Mesendoderm (in vitro differentiated cells): Measurements from ENCODE around the gene UNC93A.

Experiments
- DNase-seq: peaks from one replicate; pipeline ENCODE4 v3.0.0; 2013
- H2AK5ac ChIP-seq: 2 replicates; pipeline ENCODE4 v1.6.1; 2013; ENCODE audit warnings: low read length, inconsistent platforms
- H2BK120ac ChIP-seq: 2 replicates; pipeline ENCODE4 v1.6.1; 2013; ENCODE audit warnings: low read depth, mild to moderate bottlenecking, low read length, moderate library complexity, mixed read lengths
- H2BK15ac ChIP-seq: replicated peaks from 2 replicates; pipeline ENCODE4 v1.6.1; 2013; ENCODE audit warnings: low read depth, mild to moderate bottlenecking, moderate library complexity
- H2BK5ac ChIP-seq: 2 replicates; pipeline ENCODE4 v1.6.1; 2013; ENCODE audit warnings: low read length, inconsistent platforms
- H3K18ac ChIP-seq: 2 replicates; pipeline ENCODE4 v1.6.1; 2013; ENCODE audit warnings: mild to moderate bottlenecking, low read length, mixed read lengths
- H3K23ac ChIP-seq: one replicate; pipeline ENCODE4 v1.6.1; 2013; ENCODE audit warnings: low read length
- H3K27ac ChIP-seq: 2 replicates; pipeline ENCODE4 v1.5.1; 2013; ENCODE audit warnings: low read depth, mild to moderate bottlenecking, inconsistent platforms, low read length, moderate library complexity
- H3K27me3 ChIP-seq: 2 replicates; pipeline ENCODE4 v1.6.1; 2013; ENCODE audit warnings: low read length, control low read depth, mild to moderate bottlenecking, inconsistent platforms; ENCODE audit not compliant: insufficient read depth, poor library complexity
- H3K36me3 ChIP-seq: 2 replicates; pipeline ENCODE4 v1.6.1; 2013; ENCODE audit warnings: low read length, inconsistent platforms; ENCODE audit not compliant: control insufficient read depth, insufficient read depth
- H3K4ac ChIP-seq: one replicate; pipeline ENCODE4 v1.6.1; 2013; ENCODE audit warnings: low read depth, mild to moderate bottlenecking, low read length, moderate library complexity
- H3K4me1 ChIP-seq: 2 replicates; pipeline ENCODE4 v1.6.1; 2013; ENCODE audit warnings: low read depth, low read length, inconsistent platforms; ENCODE audit not compliant: control insufficient read depth
- H3K4me2 ChIP-seq: 2 replicates; pipeline ENCODE4 v1.6.1; 2013; ENCODE audit warnings: low read length
- H3K4me3 ChIP-seq: 2 replicates; pipeline ENCODE4 v1.5.1; 2013; ENCODE audit warnings: mild to moderate bottlenecking, low read length
- H3K56ac ChIP-seq: one replicate; pipeline ENCODE4 v1.6.1; 2013; ENCODE audit warnings: low read length
- H3K79me1 ChIP-seq: 2 replicates; pipeline ENCODE4 v1.6.1; 2013; ENCODE audit warnings: low read length, inconsistent platforms
- H3K79me2 ChIP-seq: 2 replicates; pipeline ENCODE4 v1.6.1; 2013; ENCODE audit warnings: mild to moderate bottlenecking, low read length; ENCODE audit not compliant: control insufficient read depth, insufficient read depth
- H3K9ac ChIP-seq: 2 replicates; pipeline ENCODE4 v1.6.1; 2013; ENCODE audit warnings: low read length, inconsistent platforms
- H4K5ac ChIP-seq: one replicate; pipeline ENCODE4 v1.6.1; 2013; ENCODE audit warnings: low read length
- H4K8ac ChIP-seq: one replicate; pipeline ENCODE4 v1.6.1; 2013; ENCODE audit warnings: low read depth, mild to moderate bottlenecking, control low read depth, low read length, moderate library complexity
- WGBS: extraction: QIAGEN DNeasy Blood & Tissue Kit; methylation state at CpG from one replicate; pipeline ENCODE4 v1.1.7; 2013; ENCODE audit warnings: low lambda C conversion rate, missing lambda C conversion rate; ENCODE audit not compliant: insufficient coverage; ENCODE audit errors: extremely low coverage; 5-methylcytosine and 5-hydroxymethylcytosine counted together

UNC93A gene

GRCh38 chr6:167296293-167296690, 5.2 kb downstream of the UNC93A start:
- no peak overlapping the region for H2BK15ac ChIP-seq
- H3K18ac ChIP-seq, result no peak overlapping the region
- no peaks in the 10 kb centered on the region for H3K27me3 ChIP-seq
- no peaks in the 10 kb centered on the region for H3K36me3 ChIP-seq
- H4K8ac ChIP-seq, result no peak overlapping the region
- no peak overlapping the region for H3K9ac ChIP-seq
- H3K4me3 ChIP-seq, result no peak overlapping the region
- peaks cover 3% of the 10 kb centered on the region for H3K4me1 ChIP-seq
- no peaks in the 10 kb centered on the region for H3K79me1 ChIP-seq
- no peak overlapping the region for H3K4me2 ChIP-seq
- no peak overlapping the region for H2AK5ac ChIP-seq
- H2BK120ac ChIP-seq, result no peak overlapping the region
- H3K56ac ChIP-seq, result no peak overlapping the region
- WGBS, result no CpG with 5 or more reads among the region's 5 CpGs
- DNase-seq, result no peak
- H3K23ac ChIP-seq, result no peak overlapping the region
- no peak overlapping the region for H2BK5ac ChIP-seq
- no peak overlapping the region for H3K27ac ChIP-seq
- no peaks in the 10 kb centered on the region for H3K79me2 ChIP-seq
- H4K5ac ChIP-seq, result no peak overlapping the region
- H3K4ac ChIP-seq, result no peak overlapping the region

- Histone ChIP-seq H3K4me1 (peaks cover 3% of the 10 kb centered on the region), H4K8ac (no peak overlapping the region), H3K27me3 (no peaks in the 10 kb centered on the region), H3K4me2 (no peak overlapping the region), H3K4me3 (no peak overlapping the region), H2BK15ac (no peak overlapping the region), H2BK120ac (no peak overlapping the region), H2AK5ac (no peak overlapping the region), H3K56ac (no peak overlapping the region), H3K9ac (no peak overlapping the region), H3K36me3 (no peaks in the 10 kb centered on the region), H3K23ac (no peak overlapping the region), H3K27ac (no peak overlapping the region), H3K18ac (no peak overlapping the region), H3K79me2 (no peaks in the 10 kb centered on the region), H2BK5ac (no peak overlapping the region), H3K79me1 (no peaks in the 10 kb centered on the region), H4K5ac (no peak overlapping the region), H3K4ac (no peak overlapping the region)
- DNase-seq, result no peak
- WGBS, result no CpG with 5 or more reads among the region's 7 CpGs
Measured at GRCh38 chr6:167296902-167297301, 5.8 kb downstream of the UNC93A start.

- Histone ChIP-seq H3K36me3 (no peaks in the 10 kb centered on the region), H3K4me3 (no peak overlapping the region), H3K56ac (no peak overlapping the region), H2BK120ac (no peak overlapping the region), H3K4ac (no peak overlapping the region), H3K18ac (no peak overlapping the region), H4K8ac (no peak overlapping the region), H2BK5ac (no peak overlapping the region), H3K79me1 (no peaks in the 10 kb centered on the region), H3K27ac (no peak overlapping the region), H3K79me2 (no peaks in the 10 kb centered on the region), H4K5ac (no peak overlapping the region), H3K4me2 (no peak overlapping the region), H2AK5ac (no peak overlapping the region), H3K27me3 (no peaks in the 10 kb centered on the region), H3K4me1 (no peaks in the 10 kb centered on the region), H2BK15ac (no peak overlapping the region), H3K23ac (no peak overlapping the region), H3K9ac (no peak overlapping the region)
- DNase-seq, result no peak
- WGBS, result no CpG with 5 or more reads among the region's 4 CpGs
Measured at GRCh38 chr6:167298127-167298526, 7.0 kb downstream of the UNC93A start.

GRCh38 chr6:167299641-167300308, 8.7 kb downstream of the UNC93A start:
- Histone ChIP-seq H2BK5ac (no peak overlapping the region), H3K79me2 (no peaks in the 10 kb centered on the region), H3K4ac (no peak overlapping the region), H3K18ac (no peak overlapping the region), H3K56ac (no peak overlapping the region), H3K27ac (no peak overlapping the region), H2BK120ac (no peak overlapping the region), H3K23ac (no peak overlapping the region), H4K8ac (no peak overlapping the region), H3K4me3 (no peak overlapping the region), H3K79me1 (no peaks in the 10 kb centered on the region), H4K5ac (no peak overlapping the region), H3K36me3 (no peaks in the 10 kb centered on the region), H2AK5ac (no peak overlapping the region), H2BK15ac (no peak overlapping the region), H3K9ac (no peak overlapping the region), H3K27me3 (no peaks in the 10 kb centered on the region), H3K4me2 (no peak overlapping the region), H3K4me1 (no peaks in the 10 kb centered on the region)
- WGBS, result no CpG with 5 or more reads among the region's 16 CpGs
- DNase-seq, result no peak

- WGBS, result no CpG with 5 or more reads among the region's 9 CpGs
Measured at GRCh38 chr6:167300902-167301777, 10.0 kb downstream of the UNC93A start.

More at GRCh38 chr6:167300902-167301777, 10.0 kb downstream of the UNC93A start:
- Histone ChIP-seq H4K8ac (no peak overlapping the region), H3K56ac (no peak overlapping the region), H3K9ac (no peak overlapping the region), H3K36me3 (no peaks in the 10 kb centered on the region), H2BK120ac (no peak overlapping the region), H3K79me2 (no peaks in the 10 kb centered on the region), H3K4me1 (peaks cover 3% of the 10 kb centered on the region), H3K4me3 (no peak overlapping the region), H2AK5ac (no peak overlapping the region), H3K4ac (no peak overlapping the region), H3K27me3 (no peaks in the 10 kb centered on the region), H2BK5ac (no peak overlapping the region), H3K4me2 (no peak overlapping the region), H3K23ac (no peak overlapping the region), H4K5ac (no peak overlapping the region), H3K27ac (no peak overlapping the region), H3K79me1 (no peaks in the 10 kb centered on the region), H2BK15ac (no peak overlapping the region), H3K18ac (no peak overlapping the region)
- DNase-seq, result no peak
